WTC11 (cell line): ENCODE data around the gene C17orf50. TPM values are rescaled to one million over a fixed set of nuclear protein-coding genes. Genes with fewer than 3 reads are reported as not detected.

Experiments
- ATAC-seq: fragments of 200-7000 bp; cut with Tn5 transposase; 2 replicates; pipeline ENCODE4 v1.10.0; 2021; ENCODE audit warnings: mild to moderate bottlenecking, moderate library complexity
- CTCF ChIA-PET: fragments of 300-600 bp; sonication (Branson Sonifier 250); formaldehyde crosslinking; loops from one replicate; lab custom pipeline; 2021; ENCODE audit warnings: antibody characterized with exemption; lab: Charles Lee
- POLR2A ChIA-PET: fragments of 350-600 bp; sonication (Branson Sonifier 250); formaldehyde crosslinking; loops from one replicate; lab custom pipeline; 2021; ENCODE audit warnings: antibody characterized with exemption; lab: Charles Lee
- DNase-seq: peaks from one replicate; pipeline ENCODE4 v3.0.0; 2021; ENCODE audit warnings: low spot score
- H3K27ac Mint-ChIP-seq: 2 replicates; pipeline ENCODE4 v1.8.0; 2021; ENCODE audit warnings: mixed read lengths
- H3K27me3 Mint-ChIP-seq: 2 replicates; pipeline ENCODE4 v1.8.0; 2021; ENCODE audit warnings: low read depth, mild to moderate bottlenecking, moderate library complexity, mixed read lengths
- H3K36me3 Mint-ChIP-seq: 2 replicates; pipeline ENCODE4 v1.8.0; 2021; ENCODE audit warnings: mixed read lengths
- H3K4me1 Mint-ChIP-seq: 2 replicates; pipeline ENCODE4 v1.8.0; 2022; ENCODE audit warnings: mixed read lengths
- H3K4me3 Mint-ChIP-seq: 2 replicates; pipeline ENCODE4 v1.8.0; 2021; ENCODE audit warnings: mild to moderate bottlenecking, moderate library complexity, mixed read lengths
- H3K9me3 Mint-ChIP-seq: 2 replicates; pipeline ENCODE4 v1.8.0; 2021; ENCODE audit warnings: mixed read lengths
- ATF1 ChIP-seq: sonication (generic); formaldehyde crosslinking; IDR thresholded peaks from 2 replicates; pipeline ENCODE4 v1.8.1; 2023; ENCODE audit warnings: mild to moderate bottlenecking, moderate library complexity, missing genetic modification reagents
- E2F5 ChIP-seq: sonication (generic); formaldehyde crosslinking; IDR thresholded peaks from 2 replicates; pipeline ENCODE4 v1.8.1; 2022; ENCODE audit warnings: mild to moderate bottlenecking, moderate library complexity, missing genetic modification reagents
- ELF4 ChIP-seq: sonication (generic); formaldehyde crosslinking; IDR thresholded peaks from 2 replicates; pipeline ENCODE4 v1.8.1; 2022; ENCODE audit warnings: low read depth, mild to moderate bottlenecking, moderate library complexity, missing genetic modification reagents
- EMX1 ChIP-seq: fragments of 250-450 bp; sonication (Bioruptor Pico); IDR thresholded peaks from 2 replicates; pipeline ENCODE4 v1.8.0; 2021; ENCODE audit warnings: mild to moderate bottlenecking
- ESRRA ChIP-seq: sonication (generic); formaldehyde crosslinking; IDR thresholded peaks from 2 replicates; pipeline ENCODE4 v1.8.1; 2022; ENCODE audit warnings: mild to moderate bottlenecking, missing genetic modification reagents, borderline replicate concordance
- IRF1 ChIP-seq: sonication (generic); formaldehyde crosslinking; IDR thresholded peaks from 2 replicates; pipeline ENCODE4 v1.8.0; 2023; ENCODE audit warnings: missing genetic modification reagents
- NFATC4 ChIP-seq: fragments of 250-450 bp; sonication (Bioruptor Pico); IDR thresholded peaks from 2 replicates; pipeline ENCODE4 v1.9.0; 2021; ENCODE audit warnings: mild to moderate bottlenecking
- NR2C2 ChIP-seq: sonication (generic); formaldehyde crosslinking; IDR thresholded peaks from 2 replicates; pipeline ENCODE4 v1.8.0; 2022; ENCODE audit warnings: mild to moderate bottlenecking, missing genetic modification reagents
- NR3C1 ChIP-seq: sonication (generic); formaldehyde crosslinking; conservative IDR thresholded peaks from 2 replicates; pipeline ENCODE4 v1.8.1; 2023; ENCODE audit warnings: low read depth, mild to moderate bottlenecking, missing genetic modification reagents
- RELA ChIP-seq: sonication (generic); formaldehyde crosslinking; IDR thresholded peaks from 2 replicates; pipeline ENCODE4 v1.8.1; 2022; ENCODE audit warnings: missing genetic modification reagents, mild to moderate bottlenecking, borderline replicate concordance
- RORB ChIP-seq: fragments of 250-450 bp; sonication (Bioruptor Pico); IDR thresholded peaks from 2 replicates; pipeline ENCODE4 v1.9.0; 2021; ENCODE audit warnings: mild to moderate bottlenecking
- TEAD1 ChIP-seq: sonication (generic); formaldehyde crosslinking; IDR thresholded peaks from 2 replicates; pipeline ENCODE4 v1.8.0; 2022; ENCODE audit warnings: mild to moderate bottlenecking, missing genetic modification reagents
- TEAD4 ChIP-seq: sonication (generic); formaldehyde crosslinking; IDR thresholded peaks from 2 replicates; pipeline ENCODE4 v1.8.0; 2022; ENCODE audit warnings: mild to moderate bottlenecking, missing genetic modification reagents
- ZMAT4 ChIP-seq: fragments of 250-450 bp; sonication (Bioruptor Pico); IDR thresholded peaks from 2 replicates; pipeline ENCODE4 v1.9.0; 2021; ENCODE audit warnings: mild to moderate bottlenecking
- ZNF232 ChIP-seq: sonication (generic); formaldehyde crosslinking; IDR thresholded peaks from 2 replicates; pipeline ENCODE4 v1.8.0; 2022; ENCODE audit warnings: mild to moderate bottlenecking, missing genetic modification reagents
- ZNF396 ChIP-seq: fragments of 250-450 bp; sonication (Bioruptor Pico); IDR thresholded peaks from 2 replicates; pipeline ENCODE4 v1.8.0; 2021; ENCODE audit warnings: mild to moderate bottlenecking, moderate library complexity, borderline replicate concordance
- ZNF425 ChIP-seq: fragments of 250-450 bp; sonication (Bioruptor Pico); conservative IDR thresholded peaks from 2 replicates; pipeline ENCODE4 v1.9.0; 2021; ENCODE audit warnings: mild to moderate bottlenecking
- ZNF532 ChIP-seq: fragments of 250-450 bp; sonication (Bioruptor Pico); IDR thresholded peaks from 2 replicates; pipeline ENCODE4 v1.9.0; 2021; ENCODE audit warnings: mild to moderate bottlenecking, borderline replicate concordance
- ZSCAN18 ChIP-seq: fragments of 250-450 bp; sonication (Bioruptor Pico); IDR thresholded peaks from 2 replicates; pipeline ENCODE4 v2.1.2; 2022; ENCODE audit warnings: mild to moderate bottlenecking, moderate library complexity
- total RNA-seq: library from RNA; stranded (reverse); gene quantifications from 3 replicates; pipeline ENCODE4 v1.2.3, GENCODE V29; 2021
- TF ChIP-seq, protein P1 (sequence below): sonication (generic); formaldehyde crosslinking; conservative IDR thresholded peaks from 2 replicates; pipeline ENCODE4 v1.8.1; 2022; ENCODE audit warnings: mild to moderate bottlenecking, missing genetic modification reagents

C17orf50 gene
- total RNA-seq, 1 experiment from 2014 or later, result 0.35 TPM

DNA sequence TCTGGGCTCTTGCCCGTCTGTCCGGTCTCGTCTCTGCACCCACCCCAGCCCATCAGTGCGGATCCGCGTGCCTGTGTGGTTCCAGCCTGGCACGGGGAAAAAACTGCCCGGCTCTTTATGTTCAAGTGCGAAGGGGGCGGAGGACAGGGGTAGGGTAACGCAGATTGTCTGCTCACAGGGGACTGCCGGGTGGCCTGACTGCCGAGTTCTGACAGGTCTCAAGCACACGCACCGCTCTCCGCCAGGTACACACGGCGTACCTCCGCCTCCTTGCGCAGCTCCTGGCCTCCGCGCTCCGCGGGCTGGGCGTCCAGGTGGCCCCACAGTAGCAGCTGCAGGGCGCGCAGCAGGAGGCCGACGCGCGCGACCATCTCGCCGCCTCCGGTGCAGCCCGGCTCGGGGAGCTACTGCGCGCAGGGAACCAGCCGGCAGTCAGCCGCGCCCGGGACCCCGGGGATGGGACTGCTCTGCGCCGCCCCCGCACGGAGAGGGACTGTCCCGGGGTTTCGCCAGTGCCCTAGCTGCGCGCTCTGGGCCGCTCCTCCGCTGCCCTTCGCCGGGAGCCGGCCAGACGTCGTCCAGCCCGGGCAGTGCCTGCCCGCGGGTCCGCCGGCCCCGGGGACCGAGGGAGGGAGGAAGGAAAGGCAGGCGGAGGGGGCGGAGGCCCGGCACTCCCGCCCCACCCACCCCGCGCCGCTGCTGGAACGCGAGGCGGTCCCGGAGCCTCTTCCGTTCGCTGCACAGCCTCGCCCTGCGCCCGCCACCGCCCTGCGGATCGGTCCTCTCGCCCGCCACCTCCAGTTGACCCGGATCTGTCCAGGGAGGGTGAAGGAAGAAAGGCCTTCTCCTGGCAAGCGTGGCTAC, 34.6 kb downstream of the C17orf50 start, which contains the start of gene MMP28 (continued):
- TF ChIP-seq ELF4 (no peak), TEAD1 (CRISPR knock-in tag) (no peak), TEAD4 (CRISPR knock-in tag) (no peak), E2F5 (CRISPR knock-in tag) (no peak), ZNF425 (CRISPR knock-in tag) (no peak), RORB (CRISPR knock-in tag) (no peak), ESRRA (CRISPR knock-in tag) (no peak), ZSCAN18 (CRISPR knock-in tag) (no peak)

DNA sequence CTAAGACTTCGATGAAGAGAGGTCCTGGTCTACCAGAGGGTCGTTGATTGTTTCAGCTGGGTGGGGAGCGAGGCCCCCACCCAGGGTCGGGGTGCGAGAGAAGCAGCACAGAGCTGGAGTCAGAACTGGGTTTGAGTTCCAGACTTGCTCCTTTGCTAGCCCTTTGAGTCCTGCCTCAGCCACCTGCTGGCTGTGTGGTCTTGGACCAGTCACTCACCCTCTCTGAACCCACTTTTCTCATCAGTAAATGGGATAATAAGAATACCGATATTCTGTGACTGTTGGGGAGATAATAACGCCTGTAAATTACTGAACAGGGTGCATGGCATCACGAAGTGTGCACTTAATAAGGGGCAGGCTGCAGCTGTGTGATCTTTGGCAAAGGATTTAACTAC, 35.2 kb downstream of the C17orf50 start:
- Mint-ChIP-seq H3K4me3 (peak overlapping the region; percentile 67), H3K36me3 (no peaks in the 10 kb centered on the region), H3K27ac (no peak overlapping the region), H3K27me3 (peaks cover 81% of the 10 kb centered on the region), H3K4me1 (peaks cover 10% of the 10 kb centered on the region), H3K9me3 (no peaks in the 10 kb centered on the region)
- ChIA-PET CTCF (interaction anchor here (1.3 to 6.3 kb wide), 5 partner anchors 8 to 183 kb away, joined by 3 to 53 read pairs (median 5); partner anchors contain the start of gene TAF15), POLR2A (interaction anchor here (1.0 kb wide), 1 partner anchor 13 kb away, joined by 4 read pairs; the partner anchor contains the start of gene TAF15)
- DNase-seq (no peak), ATAC-seq (no peak)
- TF ChIP-seq EMX1 (no peak), NR3C1 (CRISPR knock-in tag) (no peak), NR2C2 (CRISPR knock-in tag) (no peak), ZNF232 (CRISPR knock-in tag) (no peak), NFATC4 (CRISPR knock-in tag) (no peak), ZNF532 (no peak), ZMAT4 (CRISPR knock-in tag) (no peak), ZSCAN18 (CRISPR knock-in tag) (no peak), E2F5 (CRISPR knock-in tag) (no peak), ZNF396 (CRISPR knock-in tag) (no peak), RELA (no peak), IRF1 (CRISPR knock-in tag) (no peak), ATF1 (CRISPR knock-in tag) (no peak)
- TF ChIP-seq, protein P1, sequence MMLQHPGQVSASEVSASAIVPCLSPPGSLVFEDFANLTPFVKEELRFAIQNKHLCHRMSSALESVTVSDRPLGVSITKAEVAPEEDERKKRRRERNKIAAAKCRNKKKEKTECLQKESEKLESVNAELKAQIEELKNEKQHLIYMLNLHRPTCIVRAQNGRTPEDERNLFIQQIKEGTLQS (CRISPR knock-in tag), result no peak
